B cell (primary cell): Measurements from ENCODE around the gene MTERF4. TPM values are rescaled to one million over a fixed set of nuclear protein-coding genes. Genes with fewer than 3 reads are reported as not detected.
"Not testable (repeated sequence)": the region's sequence is repeated elsewhere in the genome, so short reads cannot be mapped to it uniquely, and the experiment has no call there.

ENCODE experiments used
- ATAC-seq: fragments of 200-7000 bp; cut with Tn5 transposase; one replicate; pipeline ENCODE4 v1.10.0; 2021; ENCODE audit warnings: low read depth, mild to moderate bottlenecking, moderate number of reproducible peaks, moderate library complexity
- CTCF ChIA-PET: fragments of 350-600 bp; sonication (Branson Sonifier 250); formaldehyde crosslinking; loops from one replicate; lab custom pipeline; 2021; ENCODE audit warnings: antibody characterized with exemption, inconsistent platforms; lab: Charles Lee
- POLR2A ChIA-PET: fragments of 350-600 bp; sonication (Branson Sonifier 250); formaldehyde crosslinking; loops from one replicate; lab custom pipeline; 2021; ENCODE audit warnings: antibody characterized with exemption; lab: Charles Lee
- DNase-seq: peaks from one replicate; pipeline ENCODE4 v3.0.0; 2013
- H2AFZ ChIP-seq: 2 replicates; pipeline ENCODE4 v1.6.1; 2012; ENCODE audit warnings: mild to moderate bottlenecking, low read depth, low read length; ENCODE audit not compliant: insufficient read depth, poor library complexity, severe bottlenecking
- H3K27ac ChIP-seq, 2 donors: 1 replicate in 1 of 2; 2 replicates in 1 of 2; pipeline ENCODE4 v1.5.1; 2012 to 2013; ENCODE audit warnings: low read length in 2 of 2, mild to moderate bottlenecking in 2 of 2, moderate library complexity in 1 of 2
- H3K27me3 ChIP-seq, 4 experiments: fragments of 200-600 bp in 1 of 4; sonication (generic) in 1 of 4; replicated peaks in 1 of 4; 1 replicate in 2 of 4; 2 replicates in 2 of 4; pipeline versions ENCODE4 v1.6.1 to v1.7.0; 2013 to 2016; ENCODE audit warnings: low read length in 3 of 4, mild to moderate bottlenecking in 2 of 4, mixed read lengths in 1 of 4, moderate library complexity in 1 of 4; ENCODE audit not compliant: insufficient read depth in 4 of 4, control insufficient read depth in 3 of 4; ENCODE audit errors: control extremely low read depth in 1 of 4
- H3K36me3 ChIP-seq, 2 experiments: replicated peaks in 1 of 2; 1 replicate in 1 of 2; 2 replicates in 1 of 2; pipeline versions ENCODE4 v1.6.1 to v1.7.1; 2013; ENCODE audit warnings: low read length in 1 of 2; ENCODE audit not compliant: insufficient read depth in 2 of 2, control insufficient read depth in 1 of 2; ENCODE audit errors: control extremely low read depth in 1 of 2, extremely low read depth in 1 of 2
- H3K4me1 ChIP-seq, 2 donors: fragments of 200-600 bp in 1 of 2; sonication (generic) in 1 of 2; 1 replicate in 1 of 2; 2 replicates in 1 of 2; pipeline versions ENCODE4 v1.5.1 to v1.6.1; 2013 to 2017; ENCODE audit warnings: low read length in 2 of 2; ENCODE audit not compliant: control insufficient read depth in 2 of 2, insufficient read depth in 2 of 2
- H3K4me2 ChIP-seq: replicated peaks from 2 replicates; pipeline ENCODE3; 2012; ENCODE audit warnings: mild to moderate bottlenecking, low read depth, low read length; ENCODE audit not compliant: poor library complexity, severe bottlenecking
- H3K4me3 ChIP-seq, 5 experiments: fragments of 200-600 bp in 1 of 5; sonication (generic) in 1 of 5; 1 replicate in 3 of 5; 2 replicates in 2 of 5; pipeline versions ENCODE4 v1.5.1 to v1.7.0; 2011 to 2016; ENCODE audit warnings: low read length in 4 of 5, mild to moderate bottlenecking in 4 of 5, low read depth in 2 of 5, control low read depth in 1 of 5, moderate library complexity in 1 of 5; ENCODE audit not compliant: insufficient read depth in 1 of 5; ENCODE audit errors: control extremely low read depth in 1 of 5, extremely low read depth in 1 of 5
- H3K79me2 ChIP-seq: fragments of 200-600 bp; sonication (generic); one replicate; pipeline ENCODE4 v1.6.0; 2016; ENCODE audit warnings: low read length; ENCODE audit not compliant: control insufficient read depth, insufficient read depth
- H3K9ac ChIP-seq: fragments of 200-600 bp; sonication (generic); 2 replicates; pipeline ENCODE4 v1.6.1; 2017; ENCODE audit warnings: mild to moderate bottlenecking, low read length, moderate library complexity
- H3K9me3 ChIP-seq, 3 donors: one replicate each; pipeline versions ENCODE4 v1.6.1 to v1.7.1; 2013; ENCODE audit warnings: low read length in 2 of 3; ENCODE audit not compliant: control insufficient read depth in 2 of 3, insufficient read depth in 1 of 3; ENCODE audit errors: control extremely low read depth in 1 of 3
- H4K20me1 ChIP-seq: 2 replicates; pipeline ENCODE4 v1.6.0; 2012; ENCODE audit warnings: mild to moderate bottlenecking, low read length; ENCODE audit not compliant: insufficient read depth, control insufficient read depth, poor library complexity, severe bottlenecking
- H3K27ac Mint-ChIP-seq: one replicate; pipeline ENCODE4 v1.8.0; 2021; ENCODE audit warnings: mixed read lengths
- H3K27me3 Mint-ChIP-seq: one replicate; pipeline ENCODE4 v1.8.0; 2021; ENCODE audit warnings: mixed read lengths
- H3K4me1 Mint-ChIP-seq: one replicate; pipeline ENCODE4 v1.8.0; 2021; ENCODE audit warnings: mixed read lengths
- H3K4me3 Mint-ChIP-seq: one replicate; pipeline ENCODE4 v1.8.0; 2021; ENCODE audit warnings: mixed read lengths
- H3K9me3 Mint-ChIP-seq: one replicate; pipeline ENCODE4 v1.8.0; 2022; ENCODE audit warnings: mixed read lengths; ENCODE audit not compliant: insufficient read depth
- EZH2 ChIP-seq: IDR thresholded peaks from 2 replicates; pipeline ENCODE4 v1.6.1; 2012; ENCODE audit warnings: borderline replicate concordance, low read depth, mild to moderate bottlenecking, moderate library complexity, low read length; ENCODE audit not compliant: insufficient read depth, poor library complexity, severe bottlenecking
- WGBS: methylation state at CpG from one replicate; pipeline ENCODE4 v1.1.5; 2013; ENCODE audit warnings: missing lambda C conversion rate; ENCODE audit not compliant: insufficient coverage; 5-methylcytosine and 5-hydroxymethylcytosine counted together
- intact Hi-C: fragments of 100-400 bp; cut with micrococcal nuclease; formaldehyde crosslinking; loops from one replicate; pipeline ENCODE4 v1.10.0; 2022
- polyA plus RNA-seq: library from polyadenylated mRNA; depleted of rRNA; stranded (reverse); fragments of >200 nt; gene quantifications from 2 replicates; pipeline ENCODE4 v1.2.3, GENCODE V29; 2012
- total RNA-seq, 2 donors: library from RNA; stranded (reverse); fragments of 120-200 nt in 1 of 2; gene quantifications; 1 replicate in 1 of 2; 2 replicates in 1 of 2; pipeline versions ENCODE4 v1.2.3 to v1.2.4, GENCODE V29; 2013 to 2022
- TF ChIP-seq, protein P1 (sequence below): fragments of 200-600 bp; IDR thresholded peaks from one replicate; pipeline ENCODE4 v1.8.0; 2022; ENCODE audit warnings: antibody characterized with exemption, mild to moderate bottlenecking

MTERF4 gene
- total and polyA plus RNA-seq, 2 donors (not counting 1 experiment from before 2014, with no cell fraction given) = 88.7 to 153 TPM

DNA sequence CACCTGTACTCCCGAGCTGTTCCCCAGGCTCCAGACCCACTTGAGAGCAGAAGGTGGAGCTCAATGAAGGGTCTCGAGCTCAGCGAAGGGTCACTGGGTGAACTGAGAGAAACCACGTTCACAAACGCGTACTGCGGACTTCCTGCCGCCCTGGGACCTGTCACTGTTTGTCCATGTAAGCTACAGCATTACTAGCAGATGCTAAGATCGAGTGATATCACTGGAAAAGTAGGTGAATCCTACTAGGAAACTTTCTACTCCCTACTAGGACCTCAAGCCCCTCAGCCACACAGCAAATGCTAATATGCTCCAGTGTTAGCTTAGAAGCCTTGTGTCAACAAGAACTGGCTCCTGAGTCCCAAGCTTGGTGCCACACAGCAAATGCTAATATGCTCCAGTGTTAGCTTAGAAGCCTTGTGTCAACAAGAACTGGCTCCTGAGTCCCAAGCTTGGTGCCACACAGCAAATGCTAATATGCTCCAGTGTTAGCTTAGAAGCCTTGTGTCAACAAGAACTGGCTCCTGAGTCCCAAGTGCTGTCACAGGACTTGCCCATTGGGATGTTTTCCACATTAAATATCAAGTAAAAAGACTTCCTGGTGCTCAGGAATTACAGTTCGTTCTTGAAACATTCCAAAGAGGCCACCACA is 8.8 kb downstream of the MTERF4 start:
- DNase-seq, intact Hi-C loops: not testable (repeated sequence)
- CTCF ChIA-PET = interaction anchor here (0.9 to 2.8 kb wide), 2 partner anchors 15 to 56 kb away, joined by 4 to 13 read pairs; partner anchors contain the start of gene PASK

DNA sequence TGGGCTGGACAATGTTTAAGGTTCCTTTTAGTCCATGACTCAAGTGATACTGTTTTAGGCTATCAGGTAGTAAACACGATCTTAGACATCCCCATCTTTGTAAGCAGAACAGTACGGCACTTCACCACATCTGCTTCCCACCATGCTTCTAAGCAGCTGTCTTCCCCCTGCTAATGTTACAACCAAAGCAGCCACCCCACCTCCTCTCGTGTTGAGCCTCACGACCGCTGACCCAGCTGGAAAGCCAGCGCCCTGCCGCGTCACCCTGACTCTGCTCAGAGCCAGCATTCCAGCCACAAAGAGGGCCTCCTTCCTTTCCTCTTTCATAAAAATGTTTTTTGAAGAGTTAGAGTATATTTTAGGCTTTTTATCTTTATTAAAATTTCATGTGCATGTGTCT is 9.4 kb downstream of the MTERF4 start:
- POLR2A ChIA-PET = interaction anchor here (1.0 kb wide), 1 partner anchor 72 kb away, joined by 3 read pairs; no protein-coding TSS in a partner anchor
- H3K27ac Mint-ChIP-seq = no peak overlapping the region

More for the DNA sequence above, 8.8 kb downstream of the MTERF4 start:
- not testable (repeated sequence) for H3K4me2 ChIP-seq, H2AFZ ChIP-seq, H3K9me3 ChIP-seq, ATAC-seq, H3K27ac ChIP-seq, H3K4me3 Mint-ChIP-seq, H3K9ac ChIP-seq, H3K27ac Mint-ChIP-seq, H3K9me3 Mint-ChIP-seq, H3K27me3 ChIP-seq, H3K4me3 ChIP-seq, H3K27me3 Mint-ChIP-seq
- H3K4me1 ChIP-seq = peaks cover 18 to 29% of the 10 kb centered on the region in 2 donors
- peaks cover 37% of the 10 kb centered on the region for H3K4me1 Mint-ChIP-seq
- H4K20me1 ChIP-seq = peaks cover 47% of the 10 kb centered on the region
- POLR2A ChIA-PET = interaction anchor here (0.6 to 1.0 kb wide), 3 partner anchors 10 to 73 kb away, joined by 3 read pairs; no protein-coding TSS in a partner anchor
- 85% methylated on average over 8 of the region's 10 CpGs for WGBS
- peaks cover 27% of the 10 kb centered on the region for H3K79me2 ChIP-seq
- peaks cover 28 to 93% of the 10 kb centered on the region in 2 experiments for H3K36me3 ChIP-seq

More for the DNA sequence above, 9.4 kb downstream of the MTERF4 start:
- Histone ChIP-seq H3K27ac (no peak overlapping the region), H3K79me2 (peaks cover 21% of the 10 kb centered on the region), H3K27me3 (no peaks in the 10 kb centered on the region), H4K20me1 (peaks cover 41% of the 10 kb centered on the region), H3K9me3 (no peaks in the 10 kb centered on the region), H2AFZ (no peak overlapping the region), H3K36me3 (peaks cover 28 to 94% of the 10 kb centered on the region in 2 experiments), H3K4me2 (no peak overlapping the region), H3K4me1 (peaks cover 16 to 32% of the 10 kb centered on the region in 2 donors), H3K9ac (no peak overlapping the region), H3K4me3 (no peak overlapping the region)
- WGBS = 70% methylated on average over 6 of the region's 8 CpGs
- DNase-seq (no peak), ATAC-seq (no peak)
- H3K4me1 Mint-ChIP-seq = peaks cover 38% of the 10 kb centered on the region
- intact Hi-C loops = no loop called here
- no peak overlapping the region for H3K4me3 Mint-ChIP-seq
- no peaks in the 10 kb centered on the region for H3K9me3 Mint-ChIP-seq
- no peaks in the 10 kb centered on the region for H3K27me3 Mint-ChIP-seq
- CTCF ChIA-PET = interaction anchor here (0.6 to 2.8 kb wide), 3 partner anchors 15 to 57 kb away, joined by 4 to 13 read pairs (median 4); partner anchors contain the start of gene PASK
- TF ChIP-seq EZH2 = no peak
- TF ChIP-seq, protein P1, sequence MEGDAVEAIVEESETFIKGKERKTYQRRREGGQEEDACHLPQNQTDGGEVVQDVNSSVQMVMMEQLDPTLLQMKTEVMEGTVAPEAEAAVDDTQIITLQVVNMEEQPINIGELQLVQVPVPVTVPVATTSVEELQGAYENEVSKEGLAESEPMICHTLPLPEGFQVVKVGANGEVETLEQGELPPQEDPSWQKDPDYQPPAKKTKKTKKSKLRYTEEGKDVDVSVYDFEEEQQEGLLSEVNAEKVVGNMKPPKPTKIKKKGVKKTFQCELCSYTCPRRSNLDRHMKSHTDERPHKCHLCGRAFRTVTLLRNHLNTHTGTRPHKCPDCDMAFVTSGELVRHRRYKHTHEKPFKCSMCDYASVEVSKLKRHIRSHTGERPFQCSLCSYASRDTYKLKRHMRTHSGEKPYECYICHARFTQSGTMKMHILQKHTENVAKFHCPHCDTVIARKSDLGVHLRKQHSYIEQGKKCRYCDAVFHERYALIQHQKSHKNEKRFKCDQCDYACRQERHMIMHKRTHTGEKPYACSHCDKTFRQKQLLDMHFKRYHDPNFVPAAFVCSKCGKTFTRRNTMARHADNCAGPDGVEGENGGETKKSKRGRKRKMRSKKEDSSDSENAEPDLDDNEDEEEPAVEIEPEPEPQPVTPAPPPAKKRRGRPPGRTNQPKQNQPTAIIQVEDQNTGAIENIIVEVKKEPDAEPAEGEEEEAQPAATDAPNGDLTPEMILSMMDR = no peak
